Subcutaneous adipose tissue (tissue), 4 donors: ENCODE measurements around the gene TPD52L1. TPM values are rescaled to one million over a fixed set of nuclear protein-coding genes. Genes with fewer than 3 reads are reported as not detected.

Experiments used
- CTCF ChIP-seq: fragments of 450-650 bp; IDR thresholded peaks from one replicate; pipeline ENCODE4 v1.5.1; 2016; ENCODE audit warnings: low read depth, mild to moderate bottlenecking, control low read depth, antibody characterized with exemption, moderate library complexity
- total RNA-seq, 4 donors: library from RNA; depleted of rRNA; stranded (reverse); fragments of >200 nt; gene quantifications; one replicate each; pipeline ENCODE4 v1.1.0, GENCODE V29; 2016

Gene TPD52L1
- total RNA-seq, 4 donors from 2014 or later, result 18.7 to 70.6 (median 33.4) TPM

- no peak for TF ChIP-seq CTCF
These were observed 145.7 kb downstream of the TPD52L1 start for GRCh38 chr6:125299257-125299656.

GRCh38 chr6:125300992-125301434 is 147.4 kb downstream of the TPD52L1 start:
- no peak for TF ChIP-seq CTCF

GRCh38 chr6:125301435-125302391 is 148.1 kb downstream of the TPD52L1 start, which contains the start of gene HDDC2:
Gene HDDC2, minus strand, starts transcription at chr6:125301967. Its CDS starts 35 bp downstream, at chr6:125301932.
- TF ChIP-seq CTCF, result no peak

GRCh38 chr6:125302840-125303511 is 149.4 kb downstream of the TPD52L1 start:
- TF ChIP-seq CTCF, result no peak

GRCh38 chr6:125303512-125303854 is 149.9 kb downstream of the TPD52L1 start:
- TF ChIP-seq CTCF, result no peak

- TF ChIP-seq CTCF, result no peak
These were observed 151.5 kb downstream of the TPD52L1 start for GRCh38 chr6:125304970-125305660.
